Mammary epithelial cell (primary cell): ENCODE data around the gene METAP1D.

ENCODE experiments used
- CTCF ChIP-seq, 2 donors: IDR thresholded peaks in 1 of 2; conservative IDR thresholded peaks in 1 of 2; 2 replicates each; pipeline ENCODE4 v1.5.1; 2011 to 2012; ENCODE audit warnings: inconsistent platforms in 2 of 2, low read length in 2 of 2, mild to moderate bottlenecking in 2 of 2, control low read depth in 1 of 2, low read depth in 1 of 2; ENCODE audit not compliant: insufficient read depth in 1 of 2; ENCODE audit errors: extremely low read depth in 1 of 2
- EZH2 ChIP-seq: IDR thresholded peaks from 2 replicates; pipeline ENCODE4 v1.6.1; 2012; ENCODE audit warnings: low read length, inconsistent platforms, borderline replicate concordance

- TF ChIP-seq EZH2 (no peak), CTCF (conservative IDR thresholded peaks at IDR 0.05 in 1 of 2, IDR thresholded peaks at IDR 0.05 in 1 of 2; ENCODE audit: extremely low read depth in 1 of 2, insufficient read depth in 1 of 2, low read depth in 1 of 2, low read length in 2 of 2) (no peak)
Observed at GRCh38 chr2:172107690-172108586, 108.2 kb downstream of the METAP1D start.
